Stomach (tissue), 4 donors: ENCODE measurements around the gene RDH14.

ENCODE experiments used
- POLR2AphosphoS5 ChIP-seq, 3 donors: sonication (generic); formaldehyde crosslinking; IDR thresholded peaks; one replicate each; pipeline ENCODE4 v1.6.1; 2016; ENCODE audit warnings: antibody characterized with exemption in 3 of 3
- TF ChIP-seq, protein P1 (sequence below), 7 experiments: fragments of 450-650 bp in 4 of 7; fragments of 200-600 bp in 3 of 7; sonication (generic) in 3 of 7; IDR thresholded peaks; one replicate each; pipeline ENCODE4 v1.5.1; 2016 to 2019; ENCODE audit warnings: antibody characterized with exemption in 7 of 7, control low read depth in 2 of 7, mild to moderate bottlenecking in 1 of 7

DNA sequence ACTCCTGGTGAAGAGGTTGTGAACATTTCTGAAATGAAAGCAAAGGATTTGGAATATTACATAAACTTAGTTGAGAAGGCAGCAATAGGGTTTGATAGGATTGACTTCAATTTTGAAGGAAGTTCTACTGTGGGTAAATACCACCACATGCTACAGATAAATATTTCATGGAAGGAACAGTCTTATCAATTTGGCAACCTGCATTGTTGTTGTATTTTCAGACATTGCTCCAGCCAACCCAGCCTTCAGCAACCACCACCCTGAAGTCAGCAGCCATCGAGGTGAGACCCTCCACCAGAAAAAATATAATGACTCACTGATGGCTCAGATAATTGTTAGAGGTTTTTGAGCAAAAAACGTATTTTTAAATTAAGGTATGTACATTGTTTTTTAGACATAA is 10.0 kb downstream of the RDH14 start:
- TF ChIP-seq POLR2AphosphoS5 (IDR thresholded peaks at IDR 0.05): no peak
- TF ChIP-seq, protein P1, sequence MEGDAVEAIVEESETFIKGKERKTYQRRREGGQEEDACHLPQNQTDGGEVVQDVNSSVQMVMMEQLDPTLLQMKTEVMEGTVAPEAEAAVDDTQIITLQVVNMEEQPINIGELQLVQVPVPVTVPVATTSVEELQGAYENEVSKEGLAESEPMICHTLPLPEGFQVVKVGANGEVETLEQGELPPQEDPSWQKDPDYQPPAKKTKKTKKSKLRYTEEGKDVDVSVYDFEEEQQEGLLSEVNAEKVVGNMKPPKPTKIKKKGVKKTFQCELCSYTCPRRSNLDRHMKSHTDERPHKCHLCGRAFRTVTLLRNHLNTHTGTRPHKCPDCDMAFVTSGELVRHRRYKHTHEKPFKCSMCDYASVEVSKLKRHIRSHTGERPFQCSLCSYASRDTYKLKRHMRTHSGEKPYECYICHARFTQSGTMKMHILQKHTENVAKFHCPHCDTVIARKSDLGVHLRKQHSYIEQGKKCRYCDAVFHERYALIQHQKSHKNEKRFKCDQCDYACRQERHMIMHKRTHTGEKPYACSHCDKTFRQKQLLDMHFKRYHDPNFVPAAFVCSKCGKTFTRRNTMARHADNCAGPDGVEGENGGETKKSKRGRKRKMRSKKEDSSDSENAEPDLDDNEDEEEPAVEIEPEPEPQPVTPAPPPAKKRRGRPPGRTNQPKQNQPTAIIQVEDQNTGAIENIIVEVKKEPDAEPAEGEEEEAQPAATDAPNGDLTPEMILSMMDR (IDR thresholded peaks at IDR 0.05): no peak
